A204.1 (cell line): ENCODE data around the gene ZNF462.

ENCODE experiments used
- FAIRE-seq: peaks from 2 replicates; lab custom pipeline; 2012; peaks lifted over from hg19 to GRCh38; lab: Jason Lieb, UNC

The ZNF462 gene

DNA sequence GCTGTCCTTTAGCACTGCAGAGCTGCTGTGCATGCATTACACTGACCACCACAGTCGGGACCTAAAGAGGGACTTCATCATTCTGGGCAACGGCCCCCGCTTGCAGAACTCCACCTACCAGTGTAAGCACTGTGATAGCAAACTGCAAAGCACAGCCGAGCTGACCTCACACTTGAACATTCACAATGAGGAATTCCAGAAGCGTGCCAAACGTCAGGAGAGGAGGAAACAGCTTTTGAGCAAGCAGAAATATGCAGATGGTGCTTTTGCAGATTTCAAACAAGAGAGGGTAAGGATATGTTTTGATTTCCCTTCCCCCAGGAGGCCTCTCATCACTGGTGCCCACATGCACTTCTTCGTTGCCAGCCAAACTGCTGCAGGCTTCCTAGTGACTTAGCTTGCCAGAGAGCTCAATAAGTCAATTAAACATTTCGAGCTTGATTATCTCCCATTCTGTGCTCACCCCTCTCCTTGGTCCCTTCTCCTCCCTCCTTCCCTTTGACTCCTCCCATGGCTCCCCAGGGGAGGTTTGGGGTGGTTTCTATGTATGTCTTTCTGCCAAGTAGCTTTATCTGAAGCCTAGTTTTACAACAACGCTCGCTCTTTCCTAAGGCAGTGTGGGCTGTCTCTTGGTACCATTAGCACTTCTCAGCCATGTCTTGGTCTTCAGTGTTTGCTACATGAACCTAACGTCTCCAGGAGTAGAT is 66.7 kb downstream of the ZNF462 start:
- FAIRE-seq = no peak

DNA sequence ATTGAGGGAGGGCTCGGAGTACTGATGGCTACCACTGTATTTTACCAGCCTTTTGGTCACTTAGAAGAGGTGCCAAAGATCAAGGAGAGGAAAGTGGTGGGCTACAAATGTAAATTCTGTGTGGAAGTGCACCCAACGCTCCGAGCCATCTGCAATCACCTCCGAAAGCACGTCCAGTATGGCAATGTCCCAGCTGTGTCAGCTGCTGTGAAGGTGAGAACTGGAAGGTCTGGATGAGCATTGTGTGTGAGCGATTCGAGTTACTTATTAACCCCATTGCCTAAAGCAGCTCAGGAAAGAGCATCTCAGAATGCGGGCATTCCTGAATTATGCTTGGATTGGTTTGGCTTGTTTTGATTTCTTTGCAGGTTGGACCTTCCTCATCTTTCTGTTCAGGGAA is 67.5 kb downstream of the ZNF462 start:
- no peak for FAIRE-seq

DNA sequence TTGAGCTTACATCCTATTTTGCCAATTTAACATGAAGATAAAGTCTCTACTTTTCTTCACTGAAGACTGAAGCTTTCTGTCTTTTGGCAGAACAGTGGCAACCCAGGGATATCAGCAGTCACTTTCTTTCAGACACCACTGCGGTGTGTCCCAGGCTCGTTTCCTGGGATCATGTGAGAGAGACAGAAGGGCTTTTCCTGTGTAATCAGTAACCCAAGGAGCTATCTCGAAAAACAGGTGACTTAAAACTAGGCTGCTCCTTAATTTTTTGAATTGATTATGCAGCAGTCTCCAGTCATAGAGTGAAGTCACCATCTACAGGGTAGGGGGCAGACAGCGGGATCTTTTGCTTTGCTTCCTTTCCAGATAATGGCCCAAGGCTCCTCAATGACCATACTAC is 68.5 kb downstream of the ZNF462 start:
- no peak for FAIRE-seq

DNA sequence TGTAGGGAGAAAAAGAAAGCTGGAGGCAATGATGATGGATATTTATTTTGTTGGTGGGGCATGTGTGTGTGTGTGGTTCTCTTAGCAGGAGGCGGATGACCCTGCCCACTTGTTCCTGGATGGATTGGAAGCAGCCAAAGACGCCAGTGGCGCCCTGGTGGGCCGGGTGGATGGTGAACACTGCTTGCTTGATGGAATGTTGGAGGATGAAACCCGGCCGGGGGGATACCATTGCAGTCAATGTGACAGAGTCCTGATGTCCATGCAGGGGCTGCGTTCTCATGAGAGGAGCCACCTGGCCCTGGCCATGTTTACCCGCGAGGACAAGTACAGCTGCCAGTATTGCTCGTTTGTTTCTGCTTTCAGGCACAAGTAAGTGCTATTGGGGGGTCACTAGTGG is 69.2 kb downstream of the ZNF462 start:
- no peak for FAIRE-seq

DNA sequence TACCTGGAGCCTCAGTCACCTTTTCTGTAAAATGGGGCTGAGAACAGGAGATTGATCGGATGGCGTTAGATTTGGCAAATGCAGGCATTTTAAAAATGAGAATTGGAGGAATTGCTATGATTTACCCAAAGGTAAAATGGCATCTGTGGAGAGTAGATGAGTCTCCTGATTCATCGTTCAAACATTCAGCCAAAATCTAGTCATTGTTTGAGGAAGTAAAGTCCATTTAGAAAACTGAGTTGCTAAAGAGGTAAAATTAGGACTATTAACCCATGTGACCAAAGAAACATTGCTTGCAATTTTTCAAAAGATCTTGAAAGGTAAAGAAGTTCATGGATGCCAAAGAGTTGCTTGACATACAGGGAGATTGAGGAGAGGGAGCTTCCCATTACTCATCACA is 69.7 kb downstream of the ZNF462 start:
- no peak for FAIRE-seq

DNA sequence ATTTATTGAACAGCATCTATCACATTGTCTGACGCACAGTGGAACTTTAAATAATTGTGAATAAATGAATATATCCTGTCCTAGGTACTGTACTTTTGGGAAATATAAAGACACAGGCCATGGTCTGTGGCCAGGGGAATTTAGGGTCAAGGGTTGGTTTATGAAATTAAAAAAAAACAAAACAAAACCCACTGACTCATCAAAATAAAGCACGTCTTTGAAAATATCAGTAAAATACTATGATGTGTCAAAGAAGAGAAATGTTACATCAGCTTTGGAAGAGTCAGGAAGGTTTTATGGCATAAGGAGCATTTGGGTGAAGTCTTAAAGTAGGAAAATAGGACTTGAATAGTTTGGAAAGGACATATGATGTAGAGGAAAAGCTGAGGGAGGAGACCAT is 70.5 kb downstream of the ZNF462 start:
- FAIRE-seq = no peak

DNA sequence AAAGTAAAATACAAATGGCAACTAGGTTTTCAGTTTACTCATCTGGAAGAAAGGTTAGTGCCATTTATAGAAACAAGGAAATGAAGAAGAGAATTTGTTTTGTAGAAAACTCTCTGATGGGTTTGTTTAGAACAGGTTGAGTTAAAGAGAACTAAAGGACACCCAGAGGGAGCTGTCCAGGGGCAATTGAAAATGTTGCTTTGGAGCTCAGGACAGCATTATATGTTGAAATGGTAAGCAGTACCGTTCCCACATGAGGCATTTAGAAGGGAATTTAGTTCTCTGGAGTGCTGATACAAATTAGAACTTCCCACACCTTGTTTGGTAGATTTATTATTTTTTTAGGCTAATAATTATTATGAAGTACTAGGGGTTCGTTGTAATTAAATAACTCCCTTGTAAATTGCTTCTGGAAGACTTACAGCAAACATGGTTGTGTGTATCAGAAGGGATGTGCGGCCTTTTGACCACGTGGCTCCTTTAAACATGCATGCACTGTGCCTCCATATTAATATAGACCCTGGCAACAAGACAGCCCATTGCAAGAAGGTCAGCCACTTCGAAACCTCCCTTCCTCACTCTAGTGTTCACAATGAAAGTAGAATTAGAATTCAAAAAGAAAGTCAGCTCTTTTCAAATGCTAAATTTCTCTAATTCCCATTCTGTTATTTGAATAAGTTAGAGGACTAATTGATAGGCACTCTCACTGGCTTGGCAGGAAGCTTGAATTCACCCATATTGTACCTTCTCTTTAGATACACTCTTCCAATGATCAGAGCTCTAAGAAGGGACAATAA is 71.7 kb downstream of the ZNF462 start:
- no peak for FAIRE-seq

DNA sequence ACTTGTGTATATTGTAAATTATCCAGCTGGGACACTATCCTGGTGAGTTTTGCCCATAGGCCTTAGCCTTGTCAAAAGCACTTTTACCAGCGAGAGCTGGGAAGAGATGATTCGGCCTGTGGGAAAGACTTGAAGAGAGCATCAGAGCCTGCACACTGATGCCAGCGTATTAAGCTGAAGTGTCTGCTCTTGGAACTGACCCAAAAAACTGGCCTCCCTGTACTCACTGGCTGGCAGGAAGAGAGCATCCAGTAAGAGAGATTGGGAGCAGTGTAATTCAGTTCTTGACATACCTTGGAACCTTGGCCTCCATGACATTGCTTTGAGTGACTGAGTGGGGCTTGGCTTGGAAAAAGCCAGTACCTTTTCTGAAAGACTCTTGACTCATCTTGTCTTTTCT is 73.7 kb downstream of the ZNF462 start:
- FAIRE-seq = no peak

DNA sequence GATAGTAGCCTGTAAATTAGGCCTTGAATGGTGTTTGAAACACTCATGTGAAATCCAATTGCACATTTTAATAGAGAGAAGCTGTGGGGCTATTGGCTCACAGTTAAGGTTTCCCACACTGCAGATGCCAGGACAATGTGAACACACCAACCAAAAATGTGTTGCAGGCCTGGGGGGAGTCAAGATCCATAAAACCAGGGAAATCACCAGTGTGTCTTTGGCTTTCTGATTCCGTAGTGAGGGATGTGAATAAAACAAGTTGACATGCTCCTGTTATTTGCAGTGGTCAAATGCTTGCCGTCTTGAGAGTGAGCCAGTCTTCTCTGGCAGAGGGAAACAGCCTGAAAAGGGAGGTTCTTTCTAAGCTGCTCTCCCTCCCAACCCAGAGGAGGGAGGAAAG is 79.0 kb downstream of the ZNF462 start:
- no peak for FAIRE-seq

DNA sequence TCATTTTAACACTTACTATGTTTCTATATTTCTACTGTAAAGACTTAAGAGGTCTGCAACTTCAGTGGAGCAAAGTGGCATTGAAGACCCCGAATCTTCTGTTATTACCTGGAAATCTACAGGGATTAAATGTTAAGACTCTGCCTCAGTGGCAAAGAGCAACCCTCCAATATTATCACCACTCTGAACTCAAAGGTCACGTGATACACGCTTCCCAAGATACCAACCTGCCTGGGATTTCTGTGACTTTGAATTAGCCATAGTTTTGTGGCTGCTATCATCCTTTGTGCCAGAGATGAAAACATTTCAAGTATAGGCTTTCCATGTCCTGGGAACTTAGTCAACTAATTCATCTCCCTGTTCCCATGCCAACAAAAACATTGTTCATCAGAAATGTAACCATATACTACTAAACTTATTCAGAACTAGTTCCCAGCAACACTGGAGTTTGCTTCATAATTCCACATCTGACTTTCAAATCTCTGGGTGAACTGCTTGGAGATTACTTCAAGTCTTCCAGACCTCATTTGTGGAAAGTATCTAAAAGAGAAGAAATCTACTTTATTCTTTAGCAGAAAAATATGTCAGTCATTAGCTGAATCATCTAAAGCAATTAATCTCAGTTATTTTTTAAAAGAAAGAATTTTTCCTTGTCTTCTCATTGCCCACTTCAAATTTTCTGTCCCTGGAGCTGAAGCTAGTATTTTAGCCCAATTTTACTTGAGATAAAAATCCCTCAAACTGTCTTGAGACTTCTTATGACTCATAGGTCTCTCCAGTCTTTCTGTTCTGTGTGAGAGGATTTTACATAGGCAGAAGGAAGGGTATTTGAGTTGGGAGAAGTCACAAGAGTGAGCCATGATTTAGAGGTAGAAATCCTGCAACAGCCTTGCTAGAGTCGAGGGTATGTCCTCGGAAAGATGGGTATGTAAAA is 83.0 kb downstream of the ZNF462 start:
- no peak for FAIRE-seq

DNA sequence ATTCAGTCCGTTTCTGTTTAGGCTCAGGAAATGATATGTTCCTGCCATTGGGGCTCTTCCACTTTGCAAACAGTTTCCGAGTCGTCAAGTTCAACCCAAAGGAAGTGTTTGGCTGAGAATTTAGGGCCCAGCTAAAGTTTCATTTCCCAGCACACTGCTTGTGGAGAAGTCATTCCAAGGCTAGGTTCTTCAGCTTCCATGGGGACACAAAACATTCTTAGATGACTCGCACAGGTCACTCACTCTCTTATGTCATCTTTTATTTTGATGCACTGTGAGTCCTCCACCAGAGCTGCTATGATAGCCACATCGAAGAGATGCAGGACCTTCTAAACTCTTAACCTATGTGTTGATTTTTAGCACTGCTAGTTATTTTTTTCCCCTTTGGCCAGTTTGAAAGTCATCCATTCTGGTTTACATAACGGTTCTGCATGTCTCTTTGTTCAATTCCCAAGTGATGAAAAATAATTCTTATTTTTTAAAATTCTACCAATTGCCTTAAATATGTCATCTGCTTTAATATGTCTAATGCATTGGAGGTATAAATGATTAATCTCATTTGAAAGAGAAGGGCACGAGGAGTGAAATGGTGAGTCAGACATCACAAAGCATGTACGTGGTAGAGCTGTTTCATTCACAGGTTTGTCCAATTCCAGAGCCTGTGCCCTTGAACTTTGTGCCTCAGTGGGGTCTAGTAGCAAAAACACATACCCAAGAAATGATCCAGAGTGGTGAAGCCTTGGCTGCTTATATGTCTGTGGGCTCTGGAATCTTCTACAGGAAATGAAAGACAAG is 84.3 kb downstream of the ZNF462 start:
- no peak for FAIRE-seq

DNA sequence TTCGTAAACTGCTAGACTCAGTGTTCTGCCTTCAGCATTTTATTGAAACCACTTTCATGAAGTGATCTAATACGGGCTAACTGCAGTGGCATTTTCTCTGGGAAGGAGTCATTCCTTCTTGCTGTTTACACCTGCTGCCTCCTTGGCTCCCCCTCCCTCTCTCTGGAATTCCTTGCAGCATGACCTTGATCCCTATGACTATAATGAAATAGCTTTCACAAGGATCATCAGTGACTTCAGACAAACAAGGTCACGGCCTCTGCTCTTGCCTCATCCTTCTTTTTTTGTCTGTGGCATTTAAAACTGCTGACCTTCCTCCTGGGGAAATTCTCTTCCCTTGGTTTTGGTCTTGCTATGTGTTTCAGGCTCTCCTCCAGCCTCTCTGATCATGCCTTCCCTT is 90.2 kb downstream of the ZNF462 start:
- no peak for FAIRE-seq

DNA sequence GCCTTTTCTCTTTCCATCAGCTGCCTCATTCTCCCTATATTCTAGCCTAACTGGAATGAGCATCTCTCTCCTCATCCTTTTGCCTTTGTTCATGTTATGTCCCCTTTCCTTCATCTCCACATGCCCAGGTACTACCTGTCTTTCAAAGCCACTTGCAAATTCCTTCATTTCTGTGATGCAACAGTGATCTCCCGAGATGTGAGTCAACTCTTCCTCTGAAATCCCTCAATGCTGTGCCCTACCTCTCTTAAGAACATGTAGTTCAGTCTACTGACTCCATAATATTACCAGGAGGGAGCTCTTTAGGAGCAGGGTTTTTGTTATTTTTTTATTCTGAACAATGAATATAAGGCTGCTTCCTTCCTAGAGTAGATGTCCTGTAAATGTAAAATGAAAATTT is 91.6 kb downstream of the ZNF462 start:
- no peak for FAIRE-seq

DNA sequence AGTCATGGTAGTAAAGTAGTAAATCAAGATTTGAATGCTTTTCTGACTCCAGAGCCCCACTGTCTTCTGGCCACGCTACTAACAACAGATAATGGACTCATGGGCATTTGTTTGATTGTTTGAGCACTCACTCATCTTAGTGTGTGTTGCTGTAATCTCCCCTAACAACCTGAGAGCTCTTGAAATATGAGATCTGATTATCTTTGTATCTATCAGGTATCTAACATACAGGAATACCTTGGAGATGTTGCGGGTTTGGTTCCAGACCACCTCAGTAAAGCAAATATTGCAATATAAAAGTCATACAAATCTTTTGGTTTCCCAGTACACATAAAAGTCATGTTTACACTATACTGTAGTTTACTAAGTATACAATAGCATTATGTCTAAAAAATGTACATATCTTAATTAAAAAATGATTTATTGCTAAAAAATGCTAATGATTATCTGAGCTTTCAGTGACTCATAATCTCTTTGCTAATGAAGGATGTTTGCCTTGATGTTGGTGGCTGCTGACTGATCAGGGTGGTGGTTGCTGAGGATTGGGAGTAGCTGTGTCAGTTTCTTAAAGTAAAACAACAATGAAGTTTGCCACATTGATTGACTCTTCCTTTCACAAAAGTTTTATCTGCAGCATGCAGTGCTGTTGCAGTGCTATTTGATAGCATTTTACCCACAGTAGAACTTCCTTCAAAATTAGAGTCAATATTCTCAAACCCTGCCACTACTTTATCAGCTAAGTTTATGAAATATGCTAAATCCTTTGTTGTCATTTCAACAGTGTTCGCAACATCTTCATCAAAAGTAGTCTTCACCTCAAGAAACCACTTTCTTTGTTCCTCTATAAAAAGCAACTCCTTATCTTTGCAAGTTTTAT is 92.2 kb downstream of the ZNF462 start:
- FAIRE-seq = no peak

DNA sequence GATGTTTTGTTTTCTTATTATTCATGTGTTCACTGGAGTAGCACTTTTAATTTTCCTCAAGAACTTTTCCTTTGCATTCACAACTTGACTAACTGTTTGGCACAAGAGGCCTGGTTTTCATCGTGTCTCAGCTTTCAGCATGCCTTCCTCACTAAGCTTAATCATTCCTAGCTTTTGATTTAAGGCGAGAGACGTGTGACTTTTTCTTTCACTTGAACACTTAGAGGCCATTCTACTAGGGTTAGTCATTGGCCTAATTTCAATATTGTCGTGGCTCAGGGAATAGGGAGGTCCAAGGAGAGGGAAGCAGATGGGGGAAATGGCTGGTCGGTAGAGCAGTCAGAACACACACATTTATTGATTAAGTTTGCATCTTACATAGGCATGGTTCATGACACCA is 94.0 kb downstream of the ZNF462 start:
- FAIRE-seq = no peak

DNA sequence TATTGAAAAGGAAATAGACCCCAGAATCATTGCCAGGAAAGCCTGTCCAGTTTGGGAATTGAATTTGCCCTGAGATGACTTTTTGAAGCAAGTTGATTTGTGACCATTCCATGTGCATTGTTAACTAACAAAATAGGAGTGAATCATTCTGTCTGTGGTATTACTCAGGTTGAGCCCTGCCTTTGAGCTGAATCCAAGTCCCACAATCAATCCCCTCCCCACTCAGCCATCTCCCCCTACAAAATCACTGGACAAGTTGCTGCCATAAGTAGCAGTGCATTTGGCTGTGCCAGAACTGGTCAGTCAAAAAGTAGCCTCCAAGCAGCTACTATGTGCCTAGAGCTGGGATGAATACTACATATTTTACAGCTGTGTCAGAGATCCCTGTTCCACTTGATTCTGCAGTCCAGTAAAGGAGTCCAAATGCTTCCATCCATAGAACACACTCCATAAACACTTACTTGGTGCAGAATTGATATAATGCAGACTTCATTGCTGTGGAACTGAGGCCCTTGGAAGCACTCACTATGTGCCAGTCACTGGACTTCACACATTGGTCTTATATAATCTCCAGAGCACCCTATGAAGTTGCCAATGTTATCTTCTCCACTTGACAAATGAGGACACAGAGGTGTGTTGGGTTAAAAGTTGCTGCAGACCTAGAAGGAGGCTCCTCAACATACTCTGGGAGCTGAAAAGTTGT is 96.1 kb downstream of the ZNF462 start:
- no peak for FAIRE-seq

DNA sequence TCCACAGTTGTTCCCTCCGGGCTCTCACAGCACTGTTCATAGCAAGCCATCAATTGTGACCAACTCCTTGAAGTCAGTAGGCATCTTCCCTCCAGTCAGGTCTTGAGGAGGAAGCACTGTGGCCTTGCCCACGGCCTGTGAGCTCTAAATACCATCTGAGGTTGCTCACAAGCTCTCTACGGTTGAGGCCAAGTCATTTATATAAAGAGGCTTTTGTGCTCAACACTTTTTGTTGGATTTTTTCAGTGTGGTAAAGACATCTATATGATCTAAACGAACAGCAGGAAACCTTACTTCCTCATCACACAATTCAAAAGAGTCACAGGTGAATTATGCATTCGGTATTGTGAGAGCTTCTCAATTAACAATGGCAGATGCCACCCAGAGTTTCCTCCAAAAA is 97.3 kb downstream of the ZNF462 start:
- no peak for FAIRE-seq

DNA sequence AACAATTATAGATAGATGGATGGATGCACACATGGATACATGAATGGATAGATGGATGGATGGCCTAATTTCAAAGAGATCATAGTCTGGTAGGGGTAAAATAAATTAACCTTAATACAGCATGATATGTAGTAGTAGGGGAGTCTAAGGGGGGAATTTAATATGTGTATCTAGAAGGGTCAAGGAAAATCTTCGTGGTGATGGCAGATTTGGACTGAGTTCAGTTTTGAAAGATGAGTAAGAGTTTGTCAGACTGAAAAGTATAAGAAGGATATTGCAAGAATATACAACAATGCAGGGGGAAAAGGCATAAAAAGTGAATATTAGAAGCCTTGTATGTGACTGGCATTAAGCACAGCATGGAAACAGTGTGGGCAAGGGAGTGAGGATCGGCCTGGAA is 98.7 kb downstream of the ZNF462 start:
- FAIRE-seq = no peak

DNA sequence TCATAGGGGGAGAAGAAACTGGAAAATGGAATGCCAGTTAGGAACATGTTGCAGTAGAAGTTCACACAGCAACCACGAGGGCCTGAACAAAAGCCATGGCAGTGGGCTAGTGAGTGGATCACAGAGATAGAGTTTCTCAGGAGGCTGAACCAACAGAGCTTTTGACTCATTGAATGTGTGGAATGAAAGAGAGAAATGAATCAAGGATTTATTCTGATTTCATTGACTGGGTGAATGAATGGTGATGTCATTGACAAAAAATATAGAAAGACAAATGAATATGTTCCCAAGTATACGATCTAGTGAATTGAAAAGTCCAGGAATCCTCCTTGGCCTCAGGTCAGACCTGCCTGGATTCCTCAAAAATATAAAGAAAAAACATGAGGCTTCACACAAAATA is 99.2 kb downstream of the ZNF462 start:
- no peak for FAIRE-seq

DNA sequence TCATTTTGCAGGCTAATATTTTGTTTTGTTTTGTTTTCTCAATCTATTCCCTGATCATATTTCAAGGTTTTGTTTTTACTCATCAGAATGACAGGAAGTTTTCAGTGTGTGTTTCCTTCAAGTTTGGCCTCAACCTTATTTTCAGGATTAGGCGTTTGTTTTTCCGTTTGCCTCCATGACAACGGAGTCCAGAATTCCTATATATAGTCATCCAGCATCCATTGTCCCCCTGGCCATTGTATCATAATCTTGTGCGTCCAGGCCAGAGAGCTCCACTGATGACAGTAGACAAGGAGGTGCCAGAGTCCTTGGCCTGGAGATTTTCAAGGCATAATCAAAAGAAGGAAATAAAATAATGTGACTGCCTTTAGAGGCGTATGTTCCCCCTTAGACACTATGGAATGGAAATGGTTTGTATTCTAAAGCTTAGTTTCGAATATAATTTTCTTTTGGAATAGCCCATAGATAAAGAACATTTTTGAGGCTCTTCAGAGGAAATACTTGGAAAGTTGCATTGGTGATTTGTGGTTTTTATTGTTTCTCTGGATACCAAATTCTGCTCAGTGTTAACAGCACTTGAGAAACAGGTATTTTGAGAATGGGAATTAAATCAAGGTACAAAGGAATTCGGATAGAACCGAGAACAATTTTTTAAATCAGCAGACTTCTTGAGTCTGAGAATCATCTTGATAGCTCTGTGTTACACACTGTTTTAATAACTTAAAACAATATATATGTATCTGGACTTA is 99.8 kb downstream of the ZNF462 start:
- no peak for FAIRE-seq
